ENCODE measurements around the gene P2RX1.

DNA sequence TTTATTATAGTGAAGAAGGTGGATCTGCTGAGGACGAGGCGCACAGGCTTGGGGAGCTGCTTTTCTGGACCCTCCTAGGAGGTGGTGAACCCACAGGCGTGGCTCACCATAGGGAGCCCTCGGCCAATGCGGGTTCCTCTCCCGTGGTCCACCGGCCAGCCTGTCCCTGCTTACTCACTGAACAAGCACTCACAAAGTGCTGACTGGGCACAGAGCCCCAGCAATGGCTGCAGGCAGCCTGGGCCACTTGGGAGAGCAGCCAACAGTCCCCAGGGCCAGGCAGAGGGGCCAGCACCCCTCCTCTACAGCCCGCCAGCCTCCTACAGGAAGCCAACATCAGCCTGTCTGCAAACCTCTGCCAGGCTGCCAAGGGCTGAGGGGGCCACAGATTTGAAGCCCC, 51.1 kb downstream of the P2RX1 start:
- TF ChIP-seq, protein P1, sequence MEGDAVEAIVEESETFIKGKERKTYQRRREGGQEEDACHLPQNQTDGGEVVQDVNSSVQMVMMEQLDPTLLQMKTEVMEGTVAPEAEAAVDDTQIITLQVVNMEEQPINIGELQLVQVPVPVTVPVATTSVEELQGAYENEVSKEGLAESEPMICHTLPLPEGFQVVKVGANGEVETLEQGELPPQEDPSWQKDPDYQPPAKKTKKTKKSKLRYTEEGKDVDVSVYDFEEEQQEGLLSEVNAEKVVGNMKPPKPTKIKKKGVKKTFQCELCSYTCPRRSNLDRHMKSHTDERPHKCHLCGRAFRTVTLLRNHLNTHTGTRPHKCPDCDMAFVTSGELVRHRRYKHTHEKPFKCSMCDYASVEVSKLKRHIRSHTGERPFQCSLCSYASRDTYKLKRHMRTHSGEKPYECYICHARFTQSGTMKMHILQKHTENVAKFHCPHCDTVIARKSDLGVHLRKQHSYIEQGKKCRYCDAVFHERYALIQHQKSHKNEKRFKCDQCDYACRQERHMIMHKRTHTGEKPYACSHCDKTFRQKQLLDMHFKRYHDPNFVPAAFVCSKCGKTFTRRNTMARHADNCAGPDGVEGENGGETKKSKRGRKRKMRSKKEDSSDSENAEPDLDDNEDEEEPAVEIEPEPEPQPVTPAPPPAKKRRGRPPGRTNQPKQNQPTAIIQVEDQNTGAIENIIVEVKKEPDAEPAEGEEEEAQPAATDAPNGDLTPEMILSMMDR (IDR thresholded peaks at IDR 0.05) = no peak
- TF ChIP-seq POLR2A (IDR thresholded peaks at IDR 0.05) (no peak), EP300 (IDR thresholded peaks at IDR 0.05) (no peak)

All from suprapubic skin (tissue), 3 donors.